Stimulated activated CD4-positive, alpha-beta T cell treated with anti-CD3 and anti-CD28 coated beads, TNF-alpha, amount 100 ng/mL, for 4 hours (primary cell): Measurements from ENCODE around the gene CDH23.

ENCODE experiments used
- DNase-seq, 3 experiments: peaks; one replicate each; pipeline ENCODE4 v3.0.0-alpha.2; 2020; ENCODE audit warnings: low read depth in 3 of 3

The CDH23 gene

GRCh38 chr10:71638822-71639719 lies 242.4 kb downstream of the CDH23 start:
- no peak for DNase-seq

- DNase-seq, result no peak
Observed at GRCh38 chr10:71640607-71641006, 243.9 kb downstream of the CDH23 start.

- DNase-seq, result no peak
Observed at GRCh38 chr10:71641449-71641848, 244.7 kb downstream of the CDH23 start.

DNA sequence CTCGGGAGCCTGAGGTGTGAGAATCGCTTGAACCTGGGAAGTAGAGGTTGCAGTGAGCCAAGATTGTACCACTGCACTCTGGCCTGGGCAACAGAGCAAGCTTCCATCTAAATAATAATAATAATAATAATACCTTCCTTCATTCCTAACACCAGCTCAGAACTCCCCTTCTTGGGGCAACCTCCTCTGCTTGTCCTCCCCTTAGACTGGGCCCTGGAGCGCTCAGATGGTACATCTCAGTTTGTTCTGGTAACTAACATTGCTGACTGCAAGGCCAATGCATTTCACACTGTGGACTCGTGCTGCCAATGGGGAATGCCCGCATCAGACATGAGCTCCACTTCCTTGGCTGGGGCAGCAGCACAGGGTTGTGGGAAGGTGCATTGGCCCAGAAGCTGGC lies 245.3 kb downstream of the CDH23 start:
- DNase-seq, result no peak

DNA sequence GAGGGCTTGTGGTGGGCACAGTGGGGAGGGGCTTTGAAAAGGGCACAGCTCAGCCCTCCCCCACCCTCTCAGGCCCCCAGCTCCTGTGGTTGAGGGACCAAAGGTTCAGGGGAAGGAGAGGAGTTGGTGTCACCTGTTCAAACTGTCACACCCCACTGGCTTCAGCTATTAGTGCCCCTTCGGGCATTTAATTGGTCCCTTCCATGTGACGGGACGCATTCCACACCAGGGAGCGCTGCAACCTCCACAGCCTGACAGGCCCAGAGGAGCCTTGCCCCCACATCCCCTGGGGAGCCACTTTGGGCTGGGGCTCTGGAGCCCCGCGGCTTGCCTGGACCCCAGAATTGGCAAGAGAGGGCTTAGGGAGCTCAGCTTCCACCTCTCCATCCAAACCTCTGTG lies 247.2 kb downstream of the CDH23 start:
- no peak for DNase-seq

DNA sequence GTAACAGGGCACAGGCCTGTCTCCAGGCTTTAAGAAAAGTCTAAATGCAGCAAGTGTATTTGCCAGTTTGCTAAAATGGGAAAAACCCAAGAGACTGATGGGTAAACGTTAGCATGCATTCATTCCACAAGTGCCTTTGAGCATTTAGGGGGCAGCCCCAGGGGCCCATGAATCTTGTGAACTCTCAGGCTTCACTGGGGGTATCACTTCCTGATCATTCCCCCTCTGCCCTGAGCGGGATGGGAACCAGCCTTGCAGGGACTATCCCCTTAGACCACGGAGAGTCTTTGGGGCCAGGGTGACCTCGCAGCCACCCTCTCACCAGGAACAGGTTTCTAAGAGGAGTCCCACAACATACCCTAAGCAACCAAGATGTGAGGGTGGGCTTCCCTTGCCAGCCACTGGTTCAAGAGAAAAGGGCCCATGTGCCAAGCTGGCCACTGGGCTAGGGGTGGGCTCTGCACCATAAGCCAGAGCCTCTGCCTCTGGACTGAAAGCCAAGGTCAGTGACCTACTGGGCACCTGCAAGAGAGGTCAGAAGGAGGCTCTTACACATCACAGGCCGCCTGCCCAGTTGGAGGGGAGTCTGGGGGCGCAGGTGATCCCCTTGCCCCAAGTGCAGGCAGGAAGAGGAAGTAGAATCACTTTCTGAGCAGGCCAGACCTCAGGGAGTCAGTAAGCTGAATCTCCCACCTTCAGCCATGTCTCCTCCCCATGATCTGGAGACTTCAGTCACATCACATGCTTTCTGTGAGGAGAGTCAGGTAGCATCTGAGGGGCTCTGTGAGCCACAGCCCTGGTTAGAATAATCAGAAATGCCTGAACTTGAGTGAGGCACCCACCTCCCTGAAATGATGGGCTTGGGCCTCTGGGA lies 247.8 kb downstream of the CDH23 start:
- DNase-seq, result no peak

- no peak for DNase-seq
Observed at GRCh38 chr10:71645185-71645584, 248.5 kb downstream of the CDH23 start.

- no peak for DNase-seq
Observed at GRCh38 chr10:71646037-71646436, 249.3 kb downstream of the CDH23 start.

DNA sequence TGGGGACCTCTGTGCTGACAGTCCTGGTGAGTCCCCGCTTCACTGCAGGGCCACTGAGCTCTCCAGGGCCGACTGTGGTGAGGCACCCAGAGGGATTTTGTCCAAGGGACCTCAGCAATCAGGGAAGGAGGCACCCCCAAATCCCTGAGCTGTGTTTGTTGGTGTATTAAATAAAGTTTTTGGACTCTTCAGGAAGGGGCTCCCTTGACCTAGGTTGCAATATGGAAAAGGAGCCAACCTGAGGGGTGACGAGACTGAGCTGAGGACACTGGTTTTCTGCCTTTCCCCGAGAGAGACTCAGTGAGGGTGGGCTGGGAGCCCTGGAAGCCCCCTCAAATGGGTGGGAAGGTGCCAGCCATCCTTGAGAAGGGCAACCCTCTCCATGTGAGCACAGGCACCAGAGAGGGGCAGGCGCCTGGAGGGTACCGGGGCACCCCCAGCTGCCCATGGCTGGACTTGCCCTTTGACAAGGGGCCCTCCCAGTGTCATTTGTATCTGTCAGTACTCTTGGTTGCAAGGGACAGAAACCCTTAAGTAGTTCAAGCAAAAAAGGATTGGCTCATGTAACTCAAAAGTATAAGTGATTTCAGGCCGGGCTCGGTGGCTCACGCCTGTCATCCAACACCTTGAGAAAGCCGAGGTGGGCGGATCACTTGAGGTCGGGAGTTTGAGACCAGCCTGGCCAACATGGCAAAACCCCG lies 250.0 kb downstream of the CDH23 start:
- DNase-seq, result no peak

DNA sequence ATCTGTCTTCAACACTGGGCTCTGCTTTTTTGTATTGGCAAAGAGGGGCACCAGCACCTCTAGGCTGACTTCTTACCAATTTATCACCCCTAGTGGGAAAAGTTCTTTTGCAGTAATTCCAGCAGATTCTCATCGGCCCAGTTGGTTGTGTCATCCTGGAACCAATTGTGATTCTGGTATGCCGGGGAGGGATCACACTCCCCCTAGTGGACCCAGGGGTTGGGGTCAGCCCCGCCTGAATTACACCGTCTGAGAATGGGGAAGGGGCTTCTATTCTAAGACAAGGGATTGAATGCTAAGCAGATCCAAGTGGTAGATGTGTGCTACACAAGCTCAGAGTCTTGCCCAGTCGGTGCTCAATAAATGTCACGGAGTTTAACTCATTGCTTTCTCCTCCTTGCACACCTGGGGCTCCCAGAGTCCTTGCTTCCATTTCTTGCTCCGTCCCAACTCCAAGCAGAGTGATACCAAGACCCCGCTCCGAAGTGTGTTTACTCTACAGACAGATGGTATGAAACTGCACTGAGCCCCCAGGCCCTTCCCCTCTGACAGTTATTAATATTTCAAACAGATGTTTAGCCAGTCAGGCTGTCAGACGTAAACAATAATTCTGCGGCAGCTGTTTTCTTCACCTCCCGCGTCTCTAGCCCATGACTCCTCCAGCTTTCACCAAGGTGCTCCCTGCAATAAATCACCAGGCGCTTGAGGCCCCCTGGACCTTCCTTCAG lies 251.0 kb downstream of the CDH23 start:
- DNase-seq, result no peak

GRCh38 chr10:71648254-71648932 lies 251.7 kb downstream of the CDH23 start:
- no peak for DNase-seq

DNA sequence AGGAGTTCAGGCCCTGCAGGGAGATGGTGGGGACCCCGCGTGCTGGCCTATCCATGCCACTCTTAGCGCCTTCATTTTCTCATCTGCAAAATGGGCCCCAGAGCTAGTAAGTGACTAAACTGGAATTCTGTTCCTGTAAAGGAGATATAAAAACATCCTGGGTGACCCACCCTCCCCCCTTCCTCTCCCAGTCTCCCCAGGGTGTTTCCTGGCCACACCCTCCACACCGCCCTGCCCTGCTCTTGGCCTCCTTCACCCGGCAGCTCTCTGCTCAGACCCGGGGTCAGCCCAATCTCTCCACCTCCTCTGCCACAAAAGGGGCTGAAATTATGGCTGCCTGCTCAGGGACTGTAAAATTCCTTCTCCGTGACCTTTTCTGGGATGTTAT lies 252.2 kb downstream of the CDH23 start:
- no peak for DNase-seq

GRCh38 chr10:71649631-71650030 lies 252.9 kb downstream of the CDH23 start:
- no peak for DNase-seq

GRCh38 chr10:71650397-71650796 lies 253.7 kb downstream of the CDH23 start:
- no peak for DNase-seq

DNA sequence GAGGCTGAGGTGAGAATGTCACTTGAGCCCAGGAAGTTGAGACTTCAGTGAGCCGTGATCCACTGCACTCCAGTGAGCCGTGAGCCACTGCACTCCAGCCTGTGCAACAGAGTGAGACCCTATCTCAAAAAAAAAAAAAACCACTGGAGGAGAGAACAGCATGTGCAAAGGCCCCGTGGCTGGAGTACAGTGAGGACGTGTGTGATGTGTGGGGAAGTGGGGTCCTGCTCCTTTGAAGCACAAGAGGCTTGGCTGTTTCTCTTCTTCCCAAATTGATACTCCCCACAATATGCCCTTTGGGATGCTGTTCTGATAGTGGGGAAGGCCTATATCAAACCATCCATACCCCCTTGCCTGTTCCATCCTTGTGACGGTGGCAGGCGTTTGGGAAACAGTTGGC lies 254.7 kb downstream of the CDH23 start:
- no peak for DNase-seq

DNA sequence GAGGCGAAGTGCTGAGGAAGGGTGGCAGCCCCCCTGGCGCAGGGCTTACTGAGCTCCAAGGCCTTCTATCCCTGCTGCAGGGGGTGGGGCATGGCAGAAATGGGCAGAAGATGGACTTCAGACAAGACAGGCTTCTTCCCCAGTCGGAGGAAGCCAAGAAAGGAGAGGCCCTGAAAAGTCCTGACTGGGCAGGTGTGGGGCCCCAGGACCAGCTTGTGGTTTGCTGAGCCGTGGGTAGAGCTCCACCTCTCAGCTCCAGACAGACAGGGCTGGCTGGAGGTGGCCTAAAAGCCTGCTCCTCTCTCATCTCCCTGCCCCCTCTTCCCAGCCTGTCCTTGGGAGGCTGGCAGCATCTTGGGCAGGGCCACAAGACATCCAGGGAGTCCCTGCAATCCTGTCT lies 255.2 kb downstream of the CDH23 start:
- DNase-seq, result no peak

GRCh38 chr10:71653044-71653443 lies 256.3 kb downstream of the CDH23 start:
- no peak for DNase-seq

DNA sequence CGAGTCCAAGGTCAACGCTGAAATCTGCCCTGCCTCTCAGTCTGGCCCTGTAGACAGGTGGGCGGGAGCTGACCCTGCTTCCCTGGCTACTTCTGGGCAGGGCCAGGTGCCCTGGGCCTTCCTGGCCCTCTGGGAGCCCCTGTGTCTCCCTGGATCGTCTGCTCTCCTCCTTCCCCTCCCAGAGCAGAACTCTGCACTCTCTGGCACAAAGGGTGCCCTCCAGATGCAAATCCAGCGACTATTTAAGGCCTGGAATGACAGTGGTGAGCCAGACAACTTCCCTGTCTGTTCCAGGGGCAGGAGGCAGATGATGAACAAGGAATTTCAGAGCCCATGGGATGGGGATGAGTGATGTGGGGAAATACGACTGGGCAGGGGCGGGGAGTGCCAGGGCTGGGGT lies 259.5 kb downstream of the CDH23 start:
- no peak for DNase-seq

DNA sequence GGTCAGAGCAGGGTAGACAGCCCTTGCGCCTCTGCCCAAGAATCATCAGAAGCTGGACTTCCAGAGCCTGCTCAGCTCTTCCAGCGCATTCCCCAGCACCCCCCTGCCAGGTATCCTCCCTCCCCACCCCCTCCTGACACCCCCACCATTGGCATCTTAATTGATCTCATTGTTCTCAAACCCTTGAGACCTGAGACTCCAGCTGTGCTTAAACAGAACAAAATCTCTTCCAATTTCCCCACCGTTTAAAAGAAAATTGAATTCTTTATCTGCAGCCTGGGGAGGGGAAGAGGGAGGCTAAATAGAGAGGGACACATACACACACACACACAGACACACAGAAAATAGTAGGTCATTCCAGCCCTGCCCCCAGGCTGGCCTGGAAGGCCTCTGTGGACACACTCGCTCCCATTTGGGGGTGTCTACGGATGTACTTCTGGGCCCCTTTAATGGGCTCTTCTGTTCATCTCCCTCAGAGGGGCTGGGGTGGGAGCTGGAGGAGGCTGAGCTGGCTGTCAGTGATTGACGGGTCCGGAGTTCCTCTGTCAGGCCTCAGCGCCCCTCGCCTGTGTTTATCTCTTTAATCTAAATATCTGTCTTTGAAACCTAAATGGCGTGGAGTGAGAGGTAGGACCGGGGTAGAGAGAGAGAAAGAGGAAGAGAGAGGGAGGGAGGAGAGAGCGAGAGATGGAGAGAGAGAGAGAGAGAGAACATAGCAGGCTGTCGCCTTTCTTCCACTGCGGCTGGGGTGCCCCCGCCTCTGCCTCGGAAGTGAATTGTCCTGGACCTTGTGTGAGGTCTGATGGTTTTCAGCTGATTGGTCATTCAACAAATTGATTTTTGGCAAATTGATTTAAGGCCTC lies 261.1 kb downstream of the CDH23 start:
- no peak for DNase-seq

GRCh38 chr10:71658467-71658745 lies 261.7 kb downstream of the CDH23 start:
- DNase-seq, result no peak
